NCI-H2029 (cell line): ENCODE data around the gene PARK7.
"Not testable (repeated sequence)": the region's sequence is repeated elsewhere in the genome, so short reads cannot be mapped to it uniquely, and the experiment has no call there.

ENCODE experiments used
- DNase-seq: peaks from one replicate; lab custom pipeline; 2025; lab: John Stamatoyannopoulos, UW

Gene PARK7

DNA sequence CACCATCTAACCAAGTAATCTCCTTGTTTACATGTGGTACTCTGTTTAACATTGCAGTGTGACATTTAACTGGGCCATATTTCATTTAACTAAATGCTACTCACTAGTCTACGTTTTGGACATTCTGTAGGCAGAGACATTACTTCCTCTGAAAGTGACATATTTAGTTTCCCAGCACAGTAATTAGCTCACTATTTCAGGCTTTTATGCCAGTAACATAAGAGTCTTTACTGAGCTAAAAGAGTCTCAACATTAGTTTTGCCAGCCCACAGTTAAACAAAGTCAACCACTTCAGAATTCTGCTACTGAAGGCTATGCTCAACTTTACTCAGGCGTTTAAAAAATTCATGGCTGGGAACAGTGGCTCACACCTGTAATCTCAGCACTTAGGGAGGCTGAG lies 18.3 kb upstream of the PARK7 start:
- no peak for DNase-seq

DNA sequence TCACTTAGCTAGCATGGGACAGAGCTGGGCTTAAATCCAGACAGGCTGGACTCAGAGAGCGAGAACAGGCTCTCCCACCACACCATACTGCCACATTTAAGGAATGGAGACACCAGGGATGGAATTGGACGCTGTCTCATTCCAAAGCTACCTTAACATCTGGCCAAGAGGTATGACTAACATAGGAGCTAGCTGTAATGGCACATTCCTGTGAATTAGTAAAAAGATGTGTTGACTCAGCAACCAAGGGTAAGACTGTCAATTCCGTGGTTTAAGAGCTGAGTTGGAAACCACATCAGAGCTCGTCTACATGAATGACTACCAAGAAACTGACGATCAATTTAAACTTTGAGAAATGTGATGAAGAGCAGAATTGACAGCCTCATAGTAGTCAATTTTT lies 12.6 kb upstream of the PARK7 start:
- no peak for DNase-seq

DNA sequence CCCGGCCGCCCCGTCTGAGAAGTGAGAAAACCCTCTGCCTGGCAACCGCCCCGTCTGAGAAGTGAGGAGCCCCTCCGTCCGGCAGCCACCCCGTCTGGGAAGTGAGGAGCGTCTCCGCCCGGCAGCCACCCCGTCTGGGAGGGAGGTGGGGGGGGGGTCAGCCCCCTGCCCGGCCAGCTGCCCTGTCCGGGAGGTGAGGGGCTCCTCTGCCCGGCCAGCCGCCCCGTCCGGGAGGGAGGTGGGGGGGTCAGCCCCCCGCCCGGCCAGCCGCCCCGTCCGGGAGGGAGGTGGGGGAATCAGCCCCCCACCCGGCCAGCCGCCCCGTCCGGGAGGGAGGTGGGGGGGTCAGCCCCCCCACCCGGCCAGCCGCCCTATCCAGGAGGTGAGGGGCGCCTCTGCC lies 8.7 kb upstream of the PARK7 start:
- not testable (repeated sequence) for DNase-seq

DNA sequence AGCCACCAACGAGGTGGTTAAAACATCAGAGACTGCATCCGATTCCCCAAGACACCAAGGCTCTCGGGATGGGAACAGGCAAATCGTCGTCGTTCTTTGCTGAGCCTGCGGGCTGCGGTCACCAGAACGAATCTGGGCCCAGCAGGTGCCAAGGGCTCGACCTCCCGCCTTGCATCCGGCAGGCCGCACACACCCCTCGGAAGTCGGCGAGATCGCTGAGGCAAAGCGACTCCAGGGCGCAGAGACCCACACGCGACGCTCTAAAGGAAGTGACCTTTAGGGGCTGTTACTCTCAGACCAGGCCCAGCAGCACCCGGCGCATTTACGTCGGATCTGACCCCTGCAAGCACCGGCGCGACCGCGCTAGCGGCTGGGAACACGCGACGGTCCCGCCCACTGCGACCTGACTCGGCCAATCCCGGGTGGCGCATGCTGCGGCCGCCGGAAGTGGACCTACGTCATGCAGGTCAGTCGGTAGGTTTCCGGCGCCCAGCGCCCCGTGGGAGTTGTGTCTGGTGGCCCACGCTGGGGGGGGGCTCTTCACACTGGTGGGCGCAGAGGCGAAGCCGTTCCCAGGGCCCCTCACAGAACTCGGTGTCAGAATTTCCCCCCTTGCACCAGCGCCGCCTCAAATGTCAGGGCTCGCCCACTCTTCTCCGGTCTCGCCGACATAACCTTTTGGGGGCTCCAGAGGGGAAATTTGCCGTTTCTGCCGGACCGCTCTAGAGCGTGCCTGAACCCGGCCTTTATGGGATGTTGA lies 7.5 kb upstream of the PARK7 start:
- DNase-seq = no peak

DNA sequence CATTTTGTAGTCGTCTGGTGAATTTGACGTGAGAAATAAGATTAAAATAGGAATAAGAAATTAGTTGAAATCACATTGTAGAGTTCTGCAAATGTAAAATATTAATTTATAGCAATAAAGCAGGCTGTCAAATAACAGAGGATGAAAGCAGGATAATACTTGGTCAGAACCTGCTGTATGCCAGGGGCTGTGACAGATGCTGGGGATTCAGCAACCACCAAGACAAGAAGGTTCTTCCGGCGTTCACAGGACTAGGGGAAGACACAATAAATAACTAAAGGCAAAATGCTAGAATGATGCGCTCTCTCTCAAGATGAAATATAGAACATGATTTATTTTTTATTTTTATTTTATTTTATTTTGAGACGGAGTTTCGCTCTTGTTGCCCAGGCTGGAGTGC lies 6.8 kb upstream of the PARK7 start:
- no peak for DNase-seq

DNA sequence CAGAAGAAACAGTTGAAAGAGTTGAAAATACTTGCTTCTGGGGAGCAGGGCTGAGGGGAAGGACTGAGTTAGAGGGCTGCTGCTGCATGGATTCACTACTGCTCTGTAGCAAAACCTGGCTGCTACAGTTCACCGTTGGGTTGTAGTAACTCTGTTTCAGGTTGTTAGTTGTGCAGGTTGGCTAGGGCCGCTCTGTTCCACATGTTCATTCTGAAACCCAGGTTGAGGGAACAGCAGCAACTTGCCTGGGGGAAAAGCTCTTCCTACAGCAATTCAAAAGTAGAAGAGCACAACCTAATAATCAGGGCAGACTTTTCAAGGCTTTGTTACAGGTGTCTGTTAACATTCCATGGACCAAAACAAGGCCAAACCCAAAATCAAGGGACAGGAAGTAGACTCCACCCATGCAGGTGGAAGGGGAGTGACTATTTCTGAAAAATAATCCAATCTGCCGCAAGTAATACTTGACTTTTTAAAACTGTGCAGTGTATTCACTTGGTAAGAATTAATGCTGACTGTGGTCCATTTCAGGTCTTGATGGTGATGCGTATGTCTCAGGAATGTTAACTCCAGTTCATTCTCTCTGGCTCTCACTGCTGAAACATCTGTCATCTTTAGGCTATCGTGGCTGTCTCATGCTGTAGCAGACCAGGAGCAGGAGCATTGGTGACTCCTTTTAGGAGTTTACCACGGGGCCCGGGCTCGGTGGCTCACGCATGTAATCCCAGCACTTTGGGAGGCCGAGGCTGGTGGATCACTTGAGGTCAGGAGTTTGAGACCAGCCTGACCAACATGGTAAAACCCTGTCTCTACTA lies 5.1 kb upstream of the PARK7 start:
- DNase-seq = no peak

DNA sequence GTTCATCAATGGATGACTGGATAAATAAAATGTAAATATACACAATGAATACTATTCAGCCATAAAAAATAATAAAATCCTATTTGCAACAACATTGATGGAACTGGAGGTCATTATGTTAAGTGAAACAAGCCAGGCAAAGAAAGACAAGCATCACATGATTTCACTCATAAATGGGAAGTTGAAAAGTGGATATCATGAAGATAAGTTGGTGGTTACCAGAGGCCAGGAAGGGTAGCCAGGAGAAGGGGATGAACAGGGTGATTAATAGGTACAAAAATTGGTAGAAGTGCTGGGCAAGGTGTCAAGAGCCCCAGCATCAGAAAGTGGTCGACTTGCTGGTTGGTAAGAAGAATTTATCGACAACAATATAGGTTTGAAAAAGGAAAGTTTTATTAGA lies 1.3 kb upstream of the PARK7 start:
- no peak for DNase-seq

DNA sequence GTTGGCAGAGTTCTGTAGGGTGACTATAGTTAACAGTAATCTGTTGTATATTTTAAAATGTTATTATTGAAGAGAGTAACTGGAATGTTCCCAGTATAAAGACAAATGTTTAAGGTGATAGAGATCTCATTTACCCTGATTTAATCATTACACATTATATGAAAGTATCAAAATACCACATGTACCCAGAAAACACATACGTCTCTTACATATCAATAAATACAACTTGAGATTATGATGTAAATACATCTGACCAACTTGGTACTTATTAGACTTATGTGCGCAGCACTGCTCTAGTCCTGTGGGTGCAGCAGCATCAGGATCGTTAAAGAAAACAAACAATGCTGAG lies 670 bp upstream of the PARK7 start:
- DNase-seq = no peak

DNA sequence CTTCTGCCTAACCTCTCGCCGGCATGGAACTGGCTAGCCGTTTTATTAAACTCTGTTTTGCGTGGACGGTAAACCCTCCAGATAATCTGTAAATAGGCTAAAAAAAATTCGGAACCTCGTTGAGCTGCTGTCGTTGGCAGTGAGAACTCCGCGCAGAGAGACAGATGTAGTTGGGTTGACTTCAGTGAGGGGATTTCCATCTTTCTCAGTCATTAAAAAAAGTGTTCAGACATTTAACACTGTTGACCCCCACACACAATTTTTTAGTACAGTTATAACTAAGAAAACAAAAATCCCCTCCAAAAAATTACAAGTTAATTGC lies 464 bp downstream of the PARK7 start:
- no peak for DNase-seq

DNA sequence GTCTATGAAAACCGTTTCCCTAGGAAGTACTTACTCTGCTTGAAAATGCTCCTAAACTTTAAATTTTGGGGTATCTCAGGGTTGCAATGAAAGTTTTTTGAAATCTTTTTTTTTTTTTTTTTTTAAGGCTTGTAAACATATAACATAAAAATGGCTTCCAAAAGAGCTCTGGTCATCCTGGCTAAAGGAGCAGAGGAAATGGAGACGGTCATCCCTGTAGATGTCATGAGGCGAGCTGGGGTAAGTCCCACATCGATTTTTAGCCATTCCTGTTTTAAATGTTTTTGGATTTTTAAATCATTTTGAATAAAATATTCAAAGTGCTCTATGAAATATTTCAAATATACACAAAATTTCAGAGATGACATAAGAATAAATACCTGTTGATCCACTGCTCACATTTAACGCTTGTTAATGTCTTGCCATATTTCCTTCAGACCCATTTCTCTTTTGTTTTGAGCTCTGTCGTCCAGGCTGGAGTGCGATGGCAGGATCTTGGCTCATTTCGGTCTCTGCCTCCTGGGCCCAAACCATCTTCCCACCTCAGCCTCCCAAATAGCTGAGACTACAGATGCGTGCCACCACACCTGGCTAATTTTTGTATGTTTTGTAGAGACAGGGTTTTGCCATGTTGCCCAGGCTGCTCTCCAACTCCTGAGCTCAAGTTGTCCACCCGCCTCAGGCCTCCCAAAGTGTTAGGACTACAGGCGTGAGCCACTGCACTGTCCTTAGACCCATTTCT lies 1.3 kb downstream of the PARK7 start:
- no peak for DNase-seq

DNA sequence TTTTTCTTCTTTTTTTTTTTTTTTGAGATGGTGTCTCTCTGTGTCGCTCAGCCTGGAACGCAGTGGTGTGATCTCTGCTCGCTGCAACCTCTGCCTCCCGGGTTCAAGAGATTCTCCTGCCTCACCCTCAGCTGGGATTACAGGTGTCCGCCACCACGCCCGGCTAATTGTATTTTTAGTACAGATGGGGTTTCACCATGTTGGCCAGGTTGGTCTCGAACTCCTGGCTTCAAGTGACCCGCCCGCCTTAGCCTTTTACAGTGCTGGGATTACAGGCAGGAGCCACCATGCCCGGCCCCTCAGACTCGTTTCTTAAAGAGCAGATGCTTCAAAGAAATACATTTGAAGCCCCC lies 1.8 kb downstream of the PARK7 start:
- not testable (repeated sequence) for DNase-seq

DNA sequence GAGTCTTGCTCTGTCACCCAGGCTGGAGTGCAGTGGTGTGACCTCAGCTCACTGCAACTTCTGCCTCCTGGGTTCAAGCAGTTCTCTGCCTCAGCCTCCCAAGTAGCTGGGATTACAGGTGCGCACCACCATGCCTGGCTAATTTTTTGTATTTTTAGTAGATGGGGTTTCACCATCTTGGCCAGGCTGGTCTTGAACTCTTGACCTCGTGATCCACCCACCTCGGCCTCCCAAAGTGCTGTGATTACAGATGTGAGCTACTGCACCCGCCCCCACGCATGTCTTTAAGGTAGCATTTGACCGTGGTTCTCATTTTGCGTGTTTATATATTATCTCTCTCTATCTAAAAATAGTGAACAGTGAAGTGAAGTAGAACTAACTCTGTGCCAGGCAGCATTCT lies 2.3 kb downstream of the PARK7 start:
- DNase-seq = not testable (repeated sequence)

DNA sequence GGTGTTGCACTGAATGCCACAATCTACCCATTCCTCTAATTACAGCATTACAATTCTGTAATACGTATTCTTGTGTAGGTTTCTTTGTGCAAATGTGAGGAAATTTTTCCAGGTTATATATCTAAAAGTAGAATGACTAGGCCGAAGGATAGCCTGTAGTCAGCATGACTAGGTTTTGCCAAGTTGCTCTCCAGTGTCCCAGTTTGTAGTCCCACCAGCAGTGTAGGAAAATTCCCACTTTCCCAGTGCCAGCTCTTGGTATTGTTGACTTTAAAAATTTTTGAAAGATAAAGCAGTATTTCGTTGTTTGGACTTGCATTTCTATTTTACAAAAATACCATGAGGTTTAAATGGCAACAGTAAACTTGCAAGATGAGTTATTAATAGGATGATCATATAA lies 3.0 kb downstream of the PARK7 start:
- DNase-seq = no peak

DNA sequence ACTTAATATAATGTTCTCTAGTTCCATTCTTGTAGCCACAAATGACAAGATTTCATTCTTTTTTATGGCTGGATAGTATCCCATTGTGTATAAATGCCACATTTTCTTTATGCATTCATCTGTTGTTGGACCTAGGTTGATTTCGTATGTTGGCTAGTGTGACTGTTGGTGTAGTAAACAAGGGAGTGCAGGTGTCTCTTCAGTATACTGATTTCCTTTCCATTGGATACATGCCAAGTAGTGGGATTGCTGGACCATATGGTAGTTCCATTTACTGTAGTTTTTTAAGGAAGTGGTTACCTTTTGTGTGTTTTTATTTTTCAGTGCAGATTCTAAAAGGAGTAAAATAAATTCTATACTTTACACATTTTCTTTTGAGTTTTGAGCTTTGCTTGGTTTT lies 5.7 kb downstream of the PARK7 start:
- peak; percentile 54 for DNase-seq

DNA sequence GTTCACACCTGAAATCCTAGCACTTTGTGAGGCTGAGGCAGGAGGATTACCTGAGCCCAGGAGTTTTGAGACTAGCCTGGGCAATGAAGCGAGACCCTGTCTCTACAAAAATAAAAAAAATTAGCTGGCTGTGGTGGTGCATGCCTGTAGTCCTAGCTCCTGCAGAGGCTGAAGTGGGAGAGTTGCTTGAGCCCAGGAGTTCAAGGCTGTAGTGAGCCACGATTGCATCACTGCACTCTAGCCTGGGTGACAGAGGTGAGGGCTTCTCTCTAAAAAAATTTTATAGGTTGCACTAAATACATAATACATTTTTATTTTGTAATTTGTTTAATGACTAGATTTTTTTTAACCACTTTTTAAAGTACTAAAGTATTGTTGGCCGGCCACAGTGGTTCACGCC lies 6.1 kb downstream of the PARK7 start:
- no peak for DNase-seq

DNA sequence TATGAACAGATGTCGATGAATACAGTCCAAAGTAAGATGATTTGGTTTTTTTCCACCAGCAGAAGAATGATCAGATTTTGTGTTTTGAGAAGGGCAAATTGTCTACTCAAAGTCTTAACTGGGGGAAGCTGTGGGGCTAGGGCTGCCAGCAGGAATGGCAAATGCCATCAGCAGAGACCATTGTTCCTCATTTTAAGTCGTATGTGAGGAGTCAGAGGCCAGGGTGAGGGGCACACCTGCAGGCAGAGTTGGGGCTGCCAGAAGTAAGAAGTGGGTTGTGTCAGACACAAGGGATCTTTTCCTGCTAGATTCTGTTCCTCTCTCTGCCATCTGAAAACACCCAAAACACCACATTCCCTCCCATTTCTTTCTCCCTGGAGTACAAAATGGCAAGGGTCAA lies 8.7 kb downstream of the PARK7 start:
- no peak for DNase-seq

DNA sequence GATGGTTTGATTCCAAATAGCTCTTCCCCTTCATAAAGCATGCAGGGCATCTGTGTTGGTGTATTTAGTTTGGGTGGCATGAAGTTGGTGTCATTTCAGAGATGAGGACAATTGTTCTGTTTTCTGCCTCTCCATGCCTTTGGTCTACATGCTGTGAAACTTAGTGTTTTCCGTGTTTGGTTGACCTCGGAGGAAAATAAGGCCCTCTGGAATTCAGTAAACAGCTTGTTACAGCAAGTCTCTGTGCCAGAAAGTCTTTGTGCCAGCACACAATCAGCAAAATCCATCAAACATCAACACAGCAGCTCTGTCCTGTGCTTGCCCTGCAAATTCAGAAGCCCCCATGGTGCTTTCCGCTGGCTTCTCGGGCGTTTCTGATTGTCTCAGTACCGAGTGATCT lies 9.5 kb downstream of the PARK7 start:
- no peak for DNase-seq

DNA sequence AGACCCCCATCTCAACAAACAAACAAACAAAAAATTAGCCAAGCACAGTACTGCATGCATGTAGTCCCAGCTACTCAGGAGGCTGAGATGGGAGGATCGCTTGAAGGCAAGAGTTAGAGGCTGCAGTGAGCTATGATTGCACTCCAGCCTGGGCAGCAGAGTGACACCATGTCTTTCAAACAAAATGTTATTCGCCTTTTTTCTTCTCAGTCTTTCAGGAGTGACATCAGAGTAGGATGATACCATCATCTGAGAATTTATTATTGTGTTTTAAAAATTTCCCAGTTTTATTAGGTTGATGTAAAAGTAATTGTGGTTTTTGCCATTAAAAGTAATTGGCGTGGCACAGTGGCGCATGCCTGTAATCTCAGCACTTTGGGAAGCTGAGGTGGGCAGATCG lies 10.8 kb downstream of the PARK7 start:
- no peak for DNase-seq

DNA sequence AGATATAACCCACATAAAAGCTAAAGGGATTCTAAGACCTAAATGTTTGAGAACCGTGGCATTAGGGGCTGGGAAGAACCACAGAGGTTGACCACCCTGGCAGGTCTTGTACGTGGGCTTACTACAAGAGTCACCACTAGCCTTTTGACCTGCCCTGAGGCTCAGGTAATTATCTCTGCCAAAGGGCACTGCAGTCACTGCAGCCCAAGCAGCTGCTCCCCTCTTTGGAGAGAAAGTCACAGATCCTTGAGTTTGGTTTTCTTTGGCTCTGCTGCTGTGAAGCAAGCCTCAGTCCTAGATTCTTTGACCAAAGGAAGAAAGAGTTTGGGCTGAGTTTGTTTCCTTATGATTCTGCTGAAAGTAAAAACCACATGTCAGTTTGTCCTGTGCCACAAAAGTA lies 11.6 kb downstream of the PARK7 start:
- no peak for DNase-seq

DNA sequence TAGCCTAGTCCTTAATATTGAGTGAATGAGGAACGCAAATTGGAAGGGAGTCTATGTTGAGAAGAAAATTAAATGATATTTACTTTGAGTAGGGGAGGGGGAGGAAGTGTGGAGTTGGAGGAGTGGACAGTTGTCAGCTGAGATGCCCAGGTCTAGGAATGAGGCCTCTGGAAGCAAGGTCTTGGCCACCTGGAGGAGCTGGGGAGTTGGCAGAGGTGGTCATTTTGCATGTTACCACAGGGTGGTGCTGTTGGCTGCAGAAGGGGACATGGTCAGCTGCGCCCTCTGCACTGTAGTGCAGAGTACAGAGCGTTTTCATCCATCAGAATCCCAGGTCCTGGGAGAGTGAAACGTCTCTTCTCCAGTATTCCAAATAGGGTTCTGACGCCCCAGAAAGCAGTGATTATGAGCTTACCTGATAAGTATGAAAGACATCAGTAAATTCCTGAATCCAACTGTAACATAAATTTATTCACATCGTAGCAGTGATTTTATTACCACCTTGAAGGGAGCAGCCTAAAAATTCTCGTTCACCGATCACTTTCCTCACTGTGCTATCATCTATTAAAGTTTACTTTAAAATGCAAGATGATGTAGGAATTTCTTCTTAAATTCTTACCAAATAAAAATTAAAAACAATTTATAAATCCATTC lies 13.8 kb downstream of the PARK7 start:
- peak; percentile 24 for DNase-seq

DNA sequence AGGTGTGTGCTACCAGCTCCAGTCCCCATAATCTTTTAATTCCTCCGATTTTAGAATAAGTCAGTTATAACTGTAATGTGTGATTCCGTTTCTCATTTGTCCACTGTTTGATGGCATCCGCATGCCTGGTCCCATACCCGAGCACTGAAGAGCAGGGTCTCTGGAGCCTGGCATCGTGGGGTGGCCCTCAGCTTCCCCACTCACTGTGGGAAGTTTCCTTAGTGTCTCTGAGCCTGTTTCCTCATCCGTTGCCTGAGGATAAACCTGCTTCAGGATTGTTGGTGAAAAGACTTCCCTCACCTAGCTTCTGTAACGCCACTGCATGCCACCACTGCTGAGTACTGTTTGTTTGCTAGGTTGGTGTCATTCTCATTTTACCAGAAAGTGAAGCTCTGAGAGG lies 19.5 kb downstream of the PARK7 start:
- no peak for DNase-seq

DNA sequence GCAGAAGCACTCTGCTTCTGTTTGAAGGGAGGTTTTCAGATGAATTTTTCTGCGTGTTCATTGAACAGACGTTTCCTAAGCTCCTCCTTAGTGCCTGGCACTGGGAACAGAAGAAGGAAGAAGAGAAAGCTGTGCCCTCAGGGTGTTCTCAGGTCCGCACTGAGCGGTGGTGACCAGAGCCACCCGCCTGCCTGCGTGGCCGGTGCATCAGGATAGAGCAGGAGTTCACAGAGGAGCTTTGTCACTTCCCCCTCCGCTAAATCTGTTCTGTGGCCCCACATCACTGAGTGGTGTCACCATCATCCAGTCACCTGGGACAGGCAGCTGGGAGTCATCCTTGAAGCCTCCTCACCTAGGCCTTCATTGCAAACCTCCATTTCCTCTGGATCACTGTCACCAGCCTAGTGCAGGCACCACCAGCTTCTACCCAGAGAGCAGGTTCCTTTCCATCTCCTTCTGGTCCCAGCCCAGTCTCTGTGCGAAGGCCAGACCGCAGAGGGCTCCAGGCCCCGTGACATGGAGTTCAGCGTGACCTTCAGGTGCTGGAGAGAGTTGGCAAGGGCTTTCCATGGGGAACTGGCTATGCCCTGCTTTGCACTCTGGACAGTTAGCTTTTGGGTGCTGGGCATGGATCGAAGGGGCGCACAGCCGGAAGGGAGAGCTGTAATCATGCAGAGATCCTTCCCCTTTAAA lies 21.7 kb downstream of the PARK7 start:
- DNase-seq = no peak
